Measurements from ENCODE around the gene CWF19L2.

DNA sequence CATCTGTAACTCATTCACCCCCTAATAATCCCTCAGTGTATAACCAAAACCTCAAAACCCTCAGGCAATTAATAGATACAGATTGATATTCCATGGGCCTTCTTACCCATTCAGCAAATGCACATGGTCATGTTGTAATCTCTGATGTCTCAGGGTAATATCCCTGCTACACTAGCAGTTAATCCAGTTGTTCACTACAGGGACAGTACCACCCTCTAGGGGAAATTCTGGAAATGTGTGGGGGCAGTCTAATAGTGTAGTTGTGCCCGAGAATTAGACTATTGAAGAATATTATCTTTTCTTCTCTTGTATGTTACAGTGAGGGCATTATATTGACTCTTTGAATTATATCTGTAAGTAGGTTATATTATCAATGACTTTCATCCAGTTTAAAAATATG lies 175.4 kb downstream of the CWF19L2 start:
- TF ChIP-seq, protein P1, sequence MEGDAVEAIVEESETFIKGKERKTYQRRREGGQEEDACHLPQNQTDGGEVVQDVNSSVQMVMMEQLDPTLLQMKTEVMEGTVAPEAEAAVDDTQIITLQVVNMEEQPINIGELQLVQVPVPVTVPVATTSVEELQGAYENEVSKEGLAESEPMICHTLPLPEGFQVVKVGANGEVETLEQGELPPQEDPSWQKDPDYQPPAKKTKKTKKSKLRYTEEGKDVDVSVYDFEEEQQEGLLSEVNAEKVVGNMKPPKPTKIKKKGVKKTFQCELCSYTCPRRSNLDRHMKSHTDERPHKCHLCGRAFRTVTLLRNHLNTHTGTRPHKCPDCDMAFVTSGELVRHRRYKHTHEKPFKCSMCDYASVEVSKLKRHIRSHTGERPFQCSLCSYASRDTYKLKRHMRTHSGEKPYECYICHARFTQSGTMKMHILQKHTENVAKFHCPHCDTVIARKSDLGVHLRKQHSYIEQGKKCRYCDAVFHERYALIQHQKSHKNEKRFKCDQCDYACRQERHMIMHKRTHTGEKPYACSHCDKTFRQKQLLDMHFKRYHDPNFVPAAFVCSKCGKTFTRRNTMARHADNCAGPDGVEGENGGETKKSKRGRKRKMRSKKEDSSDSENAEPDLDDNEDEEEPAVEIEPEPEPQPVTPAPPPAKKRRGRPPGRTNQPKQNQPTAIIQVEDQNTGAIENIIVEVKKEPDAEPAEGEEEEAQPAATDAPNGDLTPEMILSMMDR (conservative IDR thresholded peaks at IDR 0.05; ENCODE audit: low read length): no peak
- TF ChIP-seq EZH2phosphoT487 (IDR thresholded peaks at IDR 0.05; ENCODE audit: borderline replicate concordance): no peak
